Endodermal cell (in vitro differentiated cells): ENCODE measurements around the gene SLC2A6. TPM values are rescaled to one million over a fixed set of nuclear protein-coding genes. Genes with fewer than 3 reads are reported as not detected.

ENCODE experiments used
- DNase-seq: peaks from one replicate; pipeline ENCODE4 v3.0.0-alpha.2; 2017
- H3K27ac ChIP-seq: 2 replicates; pipeline ENCODE4 v1.5.1; 2013; ENCODE audit warnings: mild to moderate bottlenecking, low read depth, low read length, moderate library complexity
- H3K27me3 ChIP-seq: 2 replicates; pipeline ENCODE4 v1.6.1; 2013; ENCODE audit warnings: mild to moderate bottlenecking, low read length, moderate library complexity; ENCODE audit not compliant: insufficient read depth, control insufficient read depth, poor library complexity, severe bottlenecking
- H3K36me3 ChIP-seq: 2 replicates; pipeline ENCODE4 v1.7.0; 2013; ENCODE audit warnings: mild to moderate bottlenecking, low read length, moderate library complexity; ENCODE audit not compliant: control insufficient read depth, insufficient read depth
- H3K4me1 ChIP-seq: one replicate; pipeline ENCODE4 v1.7.0; 2013; ENCODE audit warnings: low read length; ENCODE audit not compliant: control insufficient read depth, insufficient read depth
- H3K4me3 ChIP-seq: 2 replicates; pipeline ENCODE4 v1.5.1; 2013; ENCODE audit warnings: mild to moderate bottlenecking, low read length, moderate library complexity
- H3K9ac ChIP-seq: 2 replicates; pipeline ENCODE4 v1.6.1; 2013; ENCODE audit warnings: mild to moderate bottlenecking, low read length, moderate library complexity; ENCODE audit not compliant: poor library complexity, severe bottlenecking; ENCODE audit errors: extremely low read depth
- H3K9me3 ChIP-seq: 2 replicates; pipeline ENCODE4 v1.6.1; 2013; ENCODE audit warnings: mild to moderate bottlenecking, low read length, moderate library complexity; ENCODE audit not compliant: control insufficient read depth
- H3K27ac Mint-ChIP-seq: 2 replicates; pipeline ENCODE4 v1.8.0; 2020; ENCODE audit warnings: mixed read lengths
- H3K27me3 Mint-ChIP-seq: 2 replicates; pipeline ENCODE4 v1.8.0; 2021; ENCODE audit warnings: mild to moderate bottlenecking, mixed read lengths; ENCODE audit not compliant: insufficient read depth
- H3K36me3 Mint-ChIP-seq: 2 replicates; pipeline ENCODE4 v1.8.0; 2020; ENCODE audit warnings: low read depth, mixed read lengths
- H3K4me1 Mint-ChIP-seq: 2 replicates; pipeline ENCODE4 v1.8.0; 2020; ENCODE audit warnings: mixed read lengths
- H3K4me3 Mint-ChIP-seq: 2 replicates; pipeline ENCODE4 v1.8.0; 2020; ENCODE audit warnings: mild to moderate bottlenecking, moderate library complexity, mixed read lengths
- H3K9me3 Mint-ChIP-seq: 2 replicates; pipeline ENCODE4 v1.8.0; 2020; ENCODE audit warnings: mild to moderate bottlenecking, mixed read lengths
- WGBS, 2 experiments: methylation state at CpG; one replicate each; pipeline versions ENCODE4 v1.1.5 to v1.1.7; 2013; ENCODE audit warnings: missing lambda C conversion rate in 2 of 2, mixed read lengths in 1 of 2; ENCODE audit not compliant: insufficient coverage in 1 of 2, insufficient read length in 1 of 2; 5-methylcytosine and 5-hydroxymethylcytosine counted together
- total RNA-seq, 2 donors: library from RNA; stranded (reverse); fragmentation: NEBNext Ultra II Directional in 1 of 2; extraction: Animal tissue kit (Norgen Biotek cat#: 25700) in 1 of 2; gene quantifications; 2 replicates in 1 of 2; 3 replicates in 1 of 2; pipeline ENCODE4 v1.2.1, GENCODE V29; 2021
- TF ChIP-seq, protein P1 (sequence below): fragments of 200-600 bp; sonication (generic); conservative IDR thresholded peaks from 2 replicates; pipeline ENCODE4 v1.5.0; 2021; ENCODE audit warnings: antibody characterized with exemption, mild to moderate bottlenecking

The SLC2A6 gene
- total RNA-seq, 2 donors from 2014 or later, result 11.6 to 17.7 TPM

- H3K4me1 ChIP-seq, result peaks cover 5% of the 10 kb centered on the region
- H3K9me3 ChIP-seq, result peaks cover 5% of the 10 kb centered on the region
- no peak overlapping the region for H3K27ac ChIP-seq
- 90 to 92% methylated on average over 17 to 24 of the region's 24 CpGs for WGBS, 2 experiments
- no peaks in the 10 kb centered on the region for H3K27me3 ChIP-seq
- H3K27me3 Mint-ChIP-seq, result no peaks in the 10 kb centered on the region
- H3K36me3 ChIP-seq, result no peaks in the 10 kb centered on the region
- TF ChIP-seq, protein P1, sequence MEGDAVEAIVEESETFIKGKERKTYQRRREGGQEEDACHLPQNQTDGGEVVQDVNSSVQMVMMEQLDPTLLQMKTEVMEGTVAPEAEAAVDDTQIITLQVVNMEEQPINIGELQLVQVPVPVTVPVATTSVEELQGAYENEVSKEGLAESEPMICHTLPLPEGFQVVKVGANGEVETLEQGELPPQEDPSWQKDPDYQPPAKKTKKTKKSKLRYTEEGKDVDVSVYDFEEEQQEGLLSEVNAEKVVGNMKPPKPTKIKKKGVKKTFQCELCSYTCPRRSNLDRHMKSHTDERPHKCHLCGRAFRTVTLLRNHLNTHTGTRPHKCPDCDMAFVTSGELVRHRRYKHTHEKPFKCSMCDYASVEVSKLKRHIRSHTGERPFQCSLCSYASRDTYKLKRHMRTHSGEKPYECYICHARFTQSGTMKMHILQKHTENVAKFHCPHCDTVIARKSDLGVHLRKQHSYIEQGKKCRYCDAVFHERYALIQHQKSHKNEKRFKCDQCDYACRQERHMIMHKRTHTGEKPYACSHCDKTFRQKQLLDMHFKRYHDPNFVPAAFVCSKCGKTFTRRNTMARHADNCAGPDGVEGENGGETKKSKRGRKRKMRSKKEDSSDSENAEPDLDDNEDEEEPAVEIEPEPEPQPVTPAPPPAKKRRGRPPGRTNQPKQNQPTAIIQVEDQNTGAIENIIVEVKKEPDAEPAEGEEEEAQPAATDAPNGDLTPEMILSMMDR, result no peak
- H3K4me1 Mint-ChIP-seq, result peaks cover 8% of the 10 kb centered on the region
- H3K27ac Mint-ChIP-seq, result no peak overlapping the region
- peaks cover 15% of the 10 kb centered on the region for H3K9me3 Mint-ChIP-seq
- no peak overlapping the region for H3K4me3 Mint-ChIP-seq
- H3K4me3 ChIP-seq, result no peak overlapping the region
- H3K36me3 Mint-ChIP-seq, result no peaks in the 10 kb centered on the region
- DNase-seq, result no peak
- H3K9ac ChIP-seq, result no peak overlapping the region
Observed at GRCh38 chr9:133507246-133507965, 28.5 kb upstream of the SLC2A6 start.

GRCh38 chr9:133506653-133507038 lies 27.7 kb upstream of the SLC2A6 start:
- H3K9ac ChIP-seq, result no peak overlapping the region
- WGBS, 2 experiments, result 91 to 96% methylated on average over 9 to 18 of the region's 18 CpGs
- TF ChIP-seq, protein P1, result no peak
- peaks cover 13% of the 10 kb centered on the region for H3K9me3 ChIP-seq
- no peaks in the 10 kb centered on the region for H3K36me3 Mint-ChIP-seq
- no peaks in the 10 kb centered on the region for H3K27me3 Mint-ChIP-seq
- H3K9me3 Mint-ChIP-seq, result peaks cover 22% of the 10 kb centered on the region
- H3K27ac Mint-ChIP-seq, result no peak overlapping the region
- H3K4me1 ChIP-seq, result peaks cover 5% of the 10 kb centered on the region
- no peaks in the 10 kb centered on the region for H3K36me3 ChIP-seq
- H3K27ac ChIP-seq, result no peak overlapping the region
- no peak for DNase-seq
- no peaks in the 10 kb centered on the region for H3K27me3 ChIP-seq
- no peak overlapping the region for H3K4me3 Mint-ChIP-seq
- H3K4me1 Mint-ChIP-seq, result peaks cover 8% of the 10 kb centered on the region
- H3K4me3 ChIP-seq, result no peak overlapping the region

GRCh38 chr9:133505901-133506652 lies 27.2 kb upstream of the SLC2A6 start:
- Mint-ChIP-seq H3K4me3 (no peak overlapping the region), H3K4me1 (peaks cover 8% of the 10 kb centered on the region), H3K27ac (no peak overlapping the region), H3K36me3 (no peaks in the 10 kb centered on the region), H3K9me3 (peaks cover 27% of the 10 kb centered on the region), H3K27me3 (no peaks in the 10 kb centered on the region)
- H3K27ac ChIP-seq, result no peak overlapping the region
- peaks cover 15% of the 10 kb centered on the region for H3K9me3 ChIP-seq
- WGBS, 2 experiments, result 87 to 92% methylated on average over 14 to 23 of the region's 23 CpGs
- DNase-seq, result no peak
- TF ChIP-seq, protein P1, result no peak
- H3K9ac ChIP-seq, result no peak overlapping the region
- no peaks in the 10 kb centered on the region for H3K27me3 ChIP-seq
- H3K36me3 ChIP-seq, result no peaks in the 10 kb centered on the region
- peaks cover 5% of the 10 kb centered on the region for H3K4me1 ChIP-seq
- H3K4me3 ChIP-seq, result no peak overlapping the region
